Left kidney (tissue), 2 donors: ENCODE results near the gene ARPC4. TPM values are rescaled to one million over a fixed set of nuclear protein-coding genes. Genes with fewer than 3 reads are reported as not detected.
A peak's percentile ranks its signal among the peaks of the same experiment; 100 is the strongest.
"Not testable (repeated sequence)": the region's sequence is repeated elsewhere in the genome, so short reads cannot be mapped to it uniquely, and the experiment has no call there.

Experiments used
- DNase-seq: peaks from one replicate; pipeline ENCODE4 v3.0.0-alpha.2; 2013
- polyA plus RNA-seq: library from polyadenylated mRNA; unstranded; fragments of 120-200 nt; gene quantifications from one replicate; pipeline ENCODE4 v1.2.1, GENCODE V29; 2013; ENCODE audit not compliant: insufficient read length

ARPC4 gene
- polyA plus RNA-seq, 1 donor, result 125 TPM

GRCh38 chr3:9818666-9819335, 25.9 kb downstream of the ARPC4 start:
- DNase-seq, result no peak

GRCh38 chr3:9820543-9820942, 27.7 kb downstream of the ARPC4 start:
- no peak for DNase-seq

GRCh38 chr3:9820946-9821345, 28.1 kb downstream of the ARPC4 start:
- no peak for DNase-seq

- no peak for DNase-seq
Observed at GRCh38 chr3:9825451-9826040, 32.7 kb downstream of the ARPC4 start.

GRCh38 chr3:9826815-9827573, 34.1 kb downstream of the ARPC4 start:
- no peak for DNase-seq

- no peak for DNase-seq
Observed at GRCh38 chr3:9828801-9829755, 36.2 kb downstream of the ARPC4 start.

GRCh38 chr3:9831253-9831652, 38.4 kb downstream of the ARPC4 start:
- no peak for DNase-seq

GRCh38 chr3:9833078-9833477, 40.2 kb downstream of the ARPC4 start:
- DNase-seq, result no peak

GRCh38 chr3:9834520-9835380, 41.9 kb downstream of the ARPC4 start:
- DNase-seq, result no peak

- DNase-seq, result no peak
Observed at GRCh38 chr3:9837701-9838582, 45.1 kb downstream of the ARPC4 start.

- no peak for DNase-seq
Observed at GRCh38 chr3:9838856-9839255, 46.0 kb downstream of the ARPC4 start.

GRCh38 chr3:9841015-9841414, 48.1 kb downstream of the ARPC4 start:
- DNase-seq, result no peak

- peak; percentile 96 for DNase-seq
Observed at GRCh38 chr3:9843715-9844438, 51.0 kb downstream of the ARPC4 start, which contains the start of gene RPUSD3. Gene RPUSD3 (minus strand): TSS chr3:9844008. CDS start chr3:9843990, 18 bp downstream.

GRCh38 chr3:9846231-9846630, 53.3 kb downstream of the ARPC4 start:
- DNase-seq, result no peak

- DNase-seq, result no peak
Observed at GRCh38 chr3:9846931-9847488, 54.1 kb downstream of the ARPC4 start.

GRCh38 chr3:9847870-9848269, 55.0 kb downstream of the ARPC4 start:
- not testable (repeated sequence) for DNase-seq

- not testable (repeated sequence) for DNase-seq
Observed at GRCh38 chr3:9848860-9849259, 56.0 kb downstream of the ARPC4 start.

- DNase-seq, result not testable (repeated sequence)
Observed at GRCh38 chr3:9851383-9851782, 58.5 kb downstream of the ARPC4 start.

- not testable (repeated sequence) for DNase-seq
Observed at GRCh38 chr3:9851926-9852325, 59.0 kb downstream of the ARPC4 start.
